Mucosa of descending colon (tissue), 3 donors: Measurements from ENCODE around the gene MZT2B. TPM values are rescaled to one million over a fixed set of nuclear protein-coding genes. Genes with fewer than 3 reads are reported as not detected.
"Not testable (repeated sequence)": the region's sequence is repeated elsewhere in the genome, so short reads cannot be mapped to it uniquely, and the experiment has no call there.

Experiments
- ATAC-seq: fragments of 200-7000 bp; cut with Tn5 transposase; one replicate; pipeline ENCODE4 v1.9.1; 2020; ENCODE audit warnings: mild to moderate bottlenecking, moderate library complexity
- DNase-seq, 3 donors: peaks; one replicate each; pipeline ENCODE4 v3.0.0-alpha.2; 2020
- H3K36me3 ChIP-seq: fragments of 200-600 bp; one replicate; pipeline ENCODE4 v1.8.0; 2021; ENCODE audit warnings: low read depth, mild to moderate bottlenecking
- H3K4me1 ChIP-seq: fragments of 200-600 bp; one replicate; pipeline ENCODE4 v1.8.0; 2021; ENCODE audit warnings: low read depth, mild to moderate bottlenecking
- H3K4me3 ChIP-seq: fragments of 200-600 bp; one replicate; pipeline ENCODE4 v1.8.0; 2021; ENCODE audit warnings: mild to moderate bottlenecking
- H3K9me3 ChIP-seq: fragments of 200-600 bp; one replicate; pipeline ENCODE4 v1.8.0; 2021; ENCODE audit warnings: mild to moderate bottlenecking
- CTCF ChIP-seq: fragments of 200-600 bp; IDR thresholded peaks from one replicate; pipeline ENCODE4 v1.8.0; 2022; ENCODE audit warnings: antibody characterized with exemption, mild to moderate bottlenecking
- intact Hi-C, 2 donors: fragments of 100-400 bp; cut with DNase I in 1 of 2; cut with micrococcal nuclease in 1 of 2; formaldehyde crosslinking; loops; one replicate each; pipeline versions ENCODE4 v1.11.0 to v1.11.1; 2022; cut with DNase I, micrococcal nuclease
- total RNA-seq, 3 donors: library from RNA; stranded (reverse); fragmentation: NEBNext Ultra II Directional in 2 of 3; extraction: Animal tissue kit (Norgen Biotek cat#: 25700) in 2 of 3; gene quantifications; one replicate each; pipeline versions ENCODE4 v1.2.1 to v1.2.4, GENCODE V29; 2021 to 2023
- donor health status: DM: no; HTN: no; CAD: no; lungs with moderate emphysema.
- donor health status: DM: no; HTN: no; CAD: no.
- donor health status: DM: no; HTN: yes; CAD: no.

MZT2B gene
- total RNA-seq, 3 donors from 2014 or later, result 171 to 215 (median 210) TPM

GRCh38 chr2:130228005-130228404, 45.9 kb downstream of the MZT2B start:
- H3K4me1 ChIP-seq, H3K4me3 ChIP-seq, H3K9me3 ChIP-seq, intact Hi-C loops, DNase-seq, H3K36me3 ChIP-seq, ATAC-seq: not testable (repeated sequence)

GRCh38 chr2:130228467-130229160, 46.6 kb downstream of the MZT2B start:
- DNase-seq, H3K36me3 ChIP-seq, ATAC-seq, H3K9me3 ChIP-seq, intact Hi-C loops, H3K4me1 ChIP-seq, H3K4me3 ChIP-seq: not testable (repeated sequence)

DNA sequence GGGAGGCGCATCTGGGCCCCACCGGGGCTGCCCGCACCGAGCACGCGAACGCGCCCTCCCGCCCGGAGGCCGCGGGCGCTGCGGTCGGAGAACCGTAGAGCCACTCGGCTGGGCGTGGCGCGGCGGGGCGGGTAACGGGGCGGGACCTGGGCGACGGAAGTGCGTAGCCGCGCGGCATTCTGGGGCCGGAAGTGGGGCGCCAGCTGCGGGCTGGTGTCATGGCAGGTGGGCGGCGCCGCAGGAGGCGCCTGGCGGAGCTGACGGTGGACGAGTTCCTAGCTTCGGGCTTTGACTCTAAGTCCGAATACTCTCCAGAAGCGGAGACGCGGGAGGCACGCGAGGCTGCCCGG, 47.1 kb downstream of the MZT2B start:
- H3K4me3 ChIP-seq, H3K36me3 ChIP-seq, H3K9me3 ChIP-seq, intact Hi-C loops, H3K4me1 ChIP-seq: not testable (repeated sequence)
- DNase-seq (peak; percentile 64 to 83 (median 72)), ATAC-seq (peak; percentile 95)

DNA sequence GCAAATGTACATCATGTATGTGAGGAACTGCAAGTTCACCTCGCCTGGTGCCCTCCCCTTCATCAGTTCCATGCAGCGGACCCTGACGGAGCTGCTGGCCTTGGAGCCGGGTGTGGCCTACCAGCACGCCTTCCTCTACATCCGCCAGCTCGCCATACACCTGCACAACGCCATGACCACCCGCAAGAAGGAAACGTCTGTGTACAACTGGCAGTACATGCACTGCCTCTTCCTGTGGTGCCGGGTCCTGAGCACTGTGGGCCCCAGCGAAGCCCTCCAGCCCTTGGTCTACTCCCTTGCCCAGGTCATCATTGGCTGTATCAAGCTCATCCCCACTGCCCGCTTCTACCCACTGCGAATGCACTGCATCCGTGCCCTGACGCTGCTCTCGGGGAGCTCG, 48.3 kb downstream of the MZT2B start:
- ATAC-seq, H3K4me1 ChIP-seq, DNase-seq, H3K9me3 ChIP-seq, H3K4me3 ChIP-seq, intact Hi-C loops, H3K36me3 ChIP-seq: not testable (repeated sequence)

DNA sequence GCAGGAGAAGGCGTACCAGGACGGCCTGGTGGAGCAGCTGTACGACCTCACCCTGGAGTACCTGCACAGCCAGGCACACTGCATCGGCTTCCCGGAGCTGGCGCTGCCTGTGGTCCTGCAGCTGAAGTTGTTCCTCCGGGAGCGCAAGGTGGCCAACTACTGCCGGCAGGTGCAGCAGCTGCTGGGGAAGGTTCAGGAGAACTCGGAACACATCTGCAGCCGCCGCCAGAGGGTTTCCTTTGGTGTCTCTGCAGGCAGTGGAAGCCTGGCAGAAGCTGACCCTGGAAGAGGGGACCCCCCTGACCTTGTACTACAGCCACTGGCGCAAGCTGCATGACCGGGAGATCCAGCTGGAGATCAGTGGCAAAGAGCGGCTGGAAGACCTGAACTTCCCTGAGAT, 48.8 kb downstream of the MZT2B start:
- DNase-seq, intact Hi-C loops, H3K4me3 ChIP-seq, H3K4me1 ChIP-seq, H3K9me3 ChIP-seq, ATAC-seq, H3K36me3 ChIP-seq: not testable (repeated sequence)

DNA sequence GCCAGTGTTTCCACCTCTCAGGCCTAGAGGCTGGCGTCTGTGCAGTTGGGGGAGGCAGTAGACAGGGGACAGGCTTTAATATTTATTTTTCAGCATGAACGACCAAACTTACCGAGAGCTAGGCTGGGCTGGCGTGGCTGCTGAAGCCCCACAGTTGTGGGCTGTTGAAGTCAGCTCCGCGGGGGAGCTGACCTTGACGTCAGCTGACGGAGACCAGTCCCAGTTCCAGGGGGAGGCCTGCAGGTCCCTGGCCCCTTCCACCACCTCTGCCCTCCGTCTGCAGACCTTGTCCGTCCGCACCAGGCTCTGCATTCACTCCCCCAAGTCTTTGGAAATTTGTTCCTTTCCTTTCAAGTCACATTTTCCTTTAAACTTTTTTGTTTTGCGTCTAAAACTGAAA, 49.6 kb downstream of the MZT2B start:
- ATAC-seq (no peak), DNase-seq (no peak)
- Histone ChIP-seq H3K9me3 (no peaks in the 10 kb centered on the region), H3K4me3 (no peak overlapping the region), H3K4me1 (no peaks in the 10 kb centered on the region), H3K36me3 (no peaks in the 10 kb centered on the region)
- TF ChIP-seq CTCF, result no peak
- intact Hi-C loops, result no loop called here

GRCh38 chr2:130233066-130233465, 51.0 kb downstream of the MZT2B start:
- DNase-seq, H3K4me3 ChIP-seq, H3K36me3 ChIP-seq, ATAC-seq, H3K9me3 ChIP-seq, H3K4me1 ChIP-seq, intact Hi-C loops: not testable (repeated sequence)

DNA sequence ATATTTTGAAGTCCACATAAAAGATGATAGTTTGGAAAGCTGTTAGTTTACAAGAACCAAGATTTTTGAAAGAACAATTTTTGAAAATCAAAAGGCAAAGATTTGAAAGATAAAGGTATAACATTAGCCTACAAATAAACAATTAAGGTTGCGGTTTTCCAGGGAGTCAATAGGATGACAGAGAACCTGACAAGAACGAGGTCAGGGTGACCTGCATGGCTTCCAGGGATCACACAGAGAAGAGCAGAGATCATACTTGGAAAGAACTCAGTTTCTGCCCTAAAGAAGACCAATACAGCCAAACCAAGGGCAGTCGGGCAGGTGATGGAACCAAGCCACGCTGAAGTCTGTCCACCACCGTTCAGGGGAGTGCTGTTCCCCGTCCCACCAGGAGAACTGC, 57.5 kb downstream of the MZT2B start:
- intact Hi-C loops, DNase-seq, H3K36me3 ChIP-seq, H3K4me1 ChIP-seq, H3K4me3 ChIP-seq, H3K9me3 ChIP-seq, ATAC-seq: not testable (repeated sequence)

Other genes with a start within 250 kb of the MZT2B start
- under 1 TPM in 2 of 3 donors, not detected in 1; 0.17 to 0.35 TPM for gene RAB6C, start 202.6 kb upstream of the MZT2B start, total RNA-seq
- gene POTEF, start 53.0 kb upstream of the MZT2B start, total RNA-seq, result not detected
- gene CCDC74B, start 37.1 kb upstream of the MZT2B start, total RNA-seq, result 1 to 10 TPM in 1 of 3 donors, under 1 TPM in 2; 0.12 to 1.6 (median 0.63) TPM
- 10 to 100 TPM; 37.9 to 41.5 (median 38.2) TPM for gene SMPD4, start 660 bp upstream of the MZT2B start, total RNA-seq
- gene TUBA3E, start 16.2 kb downstream of the MZT2B start, total RNA-seq, result not detected
- 10 to 100 TPM; 52.7 to 70.4 (median 56.0) TPM for gene IMP4, start 160.6 kb downstream of the MZT2B start, total RNA-seq
- 100 to 1,000 TPM; 115 to 197 (median 120) TPM for gene PTPN18, start 173.8 kb downstream of the MZT2B start, total RNA-seq